LNCaP clone FGC (cell line): Measurements from ENCODE around the gene ANKRD16.

Experiments
- DNase-seq: peaks from one replicate; pipeline ENCODE4 v3.0.0-alpha.2; 2011; ENCODE audit warnings: low read depth
- H3K4me3 ChIP-seq: 2 replicates; pipeline ENCODE4 v1.5.1; 2011; ENCODE audit warnings: mild to moderate bottlenecking, low read depth, low read length, control low read depth
- CTCF ChIP-seq: IDR thresholded peaks from 2 replicates; pipeline ENCODE4 v1.5.1; 2012; ENCODE audit warnings: mild to moderate bottlenecking; ENCODE audit not compliant: control insufficient read depth, insufficient read depth; ENCODE audit errors: extremely low read depth

ANKRD16 gene

DNA sequence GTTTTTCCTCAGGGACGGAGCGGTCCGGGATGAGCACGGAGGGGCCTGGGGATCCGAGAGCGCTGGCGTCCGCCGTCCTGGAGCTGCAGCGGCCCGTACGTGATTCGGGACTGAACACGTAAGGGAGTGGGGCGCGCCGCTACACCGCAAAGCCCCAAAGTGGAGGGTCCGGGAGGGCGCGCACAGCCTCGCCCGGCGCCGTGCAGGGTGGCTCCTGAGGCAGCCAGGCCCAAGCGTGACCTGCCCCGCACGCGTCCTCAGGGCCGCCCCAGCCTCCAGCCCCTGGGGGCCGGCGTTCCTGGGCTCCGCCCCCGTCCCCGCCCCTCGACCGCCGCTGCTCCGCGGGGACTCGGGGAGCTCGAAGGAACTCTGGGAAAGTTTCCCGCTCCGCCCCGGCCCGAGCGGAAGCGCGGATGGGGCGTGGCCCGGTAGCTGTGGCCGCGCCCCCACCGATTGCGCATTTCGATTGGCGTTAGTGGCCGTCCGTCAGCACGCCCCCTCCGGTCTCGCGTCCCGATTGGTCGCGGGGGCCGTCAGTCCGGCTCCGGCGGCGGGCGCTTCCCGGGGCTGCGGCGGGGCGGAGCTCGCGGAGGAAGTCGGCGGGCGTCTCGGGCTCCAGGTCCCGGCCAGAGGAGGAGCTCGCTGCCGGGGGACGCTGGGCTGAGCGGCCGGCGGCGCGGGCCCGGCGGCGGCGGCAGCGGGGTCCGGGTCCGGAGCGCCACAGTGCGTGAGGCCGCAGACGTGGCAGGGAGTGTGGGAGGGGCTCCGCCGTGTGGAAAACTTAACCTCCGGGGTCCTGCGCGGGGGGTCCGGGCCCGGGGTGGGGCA lies at the start of gene ANKRD16, which contains the start of gene FBH1:
ANKRD16 (minus strand) TSS at position 270 of the 828 bp plus-strand sequence. CDS start 539 bp downstream, outside the sequence.
FBH1 (plus strand) TSS at position 620 of the 828 bp plus-strand sequence; CDS start at position 723, 103 bp downstream.
- 0 out of 2 replicates have a peak, but pooled peaks have one; percentile 7 for TF ChIP-seq CTCF
- peak; percentile 92 for DNase-seq
- H3K4me3 ChIP-seq: peak within 1 kb of the TSS; percentile 79

- TF ChIP-seq CTCF: no peak
- DNase-seq: no peak
- H3K4me3 ChIP-seq: no peak overlapping the region
Observed at GRCh38 chr10:5938291-5938690, 48.6 kb upstream of the ANKRD16 start.

DNA sequence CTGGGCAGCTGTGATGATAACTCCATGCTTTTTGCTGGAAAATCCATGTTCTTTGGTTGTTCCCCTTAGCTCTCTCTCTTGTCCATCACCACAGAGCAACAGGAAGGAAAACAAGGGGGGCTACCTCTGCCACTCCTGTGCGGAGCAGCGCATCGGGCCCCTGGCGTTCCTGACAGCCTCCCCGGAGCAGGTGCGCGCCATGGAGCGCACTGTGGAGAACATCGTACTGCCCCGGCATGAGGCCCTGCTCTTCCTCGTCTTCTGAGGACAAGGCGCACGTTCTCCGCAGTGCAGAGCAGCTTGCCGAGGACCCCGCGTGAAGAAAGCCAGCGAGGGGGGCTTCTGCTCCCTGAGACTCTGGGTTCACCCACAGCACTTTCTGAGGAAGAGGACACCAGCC lies 47.3 kb upstream of the ANKRD16 start:
- DNase-seq: no peak
- TF ChIP-seq CTCF: no peak
- no peak overlapping the region for H3K4me3 ChIP-seq

DNA sequence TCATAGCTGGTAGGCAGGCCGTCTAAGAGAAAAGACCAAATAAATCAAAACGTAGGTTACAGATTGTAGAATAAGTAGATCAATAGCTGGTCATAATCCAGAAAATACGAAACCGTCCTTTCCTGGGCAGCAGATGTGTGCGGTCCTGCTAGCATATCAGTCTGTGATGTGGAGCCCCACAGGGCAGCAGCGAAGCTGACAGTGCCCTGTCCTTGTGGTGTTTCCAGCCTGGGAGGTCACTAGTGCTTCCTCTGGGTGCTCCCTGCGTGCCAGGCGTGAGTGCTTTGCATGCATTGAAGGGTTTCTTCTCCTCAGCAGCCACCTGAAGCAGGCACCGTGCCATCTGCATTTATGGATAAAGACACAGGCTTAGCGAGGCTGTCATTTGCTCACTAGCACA lies 45.9 kb upstream of the ANKRD16 start:
- no peak for TF ChIP-seq CTCF

DNA sequence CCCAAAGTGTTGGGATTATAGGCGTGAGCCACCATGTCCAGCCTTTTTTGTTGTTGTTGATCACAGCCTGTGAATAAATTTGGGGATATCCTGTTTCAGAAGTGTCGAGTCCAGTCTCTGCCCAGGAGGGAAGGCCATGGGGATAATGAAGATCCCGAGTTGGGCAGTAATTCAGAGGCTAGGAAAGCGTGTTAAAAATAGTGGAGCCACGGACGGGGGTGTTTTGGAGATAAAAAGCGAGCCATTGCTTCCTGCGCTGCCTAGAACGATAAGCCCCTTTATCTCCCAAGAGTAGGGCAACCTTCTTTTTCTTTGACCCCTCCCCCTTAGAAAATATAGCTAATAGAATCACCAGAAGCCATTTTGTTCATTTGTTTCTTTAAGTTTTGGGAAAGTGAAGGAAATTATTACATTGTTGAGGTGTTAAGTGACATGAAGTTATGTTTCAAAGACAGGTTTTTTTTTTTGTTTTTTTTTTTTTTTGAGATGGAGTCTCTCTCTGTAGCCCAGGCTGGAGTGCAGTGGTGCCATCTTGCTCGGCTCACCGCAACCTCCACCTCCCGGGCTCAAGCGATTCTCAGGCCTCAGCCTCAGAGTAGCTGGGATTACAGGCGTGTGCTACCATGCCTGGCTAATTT lies 44.3 kb upstream of the ANKRD16 start:
- no peak for DNase-seq
- TF ChIP-seq CTCF: no peak
- H3K4me3 ChIP-seq: no peak overlapping the region

More for the DNA sequence above, 45.9 kb upstream of the ANKRD16 start:
- no peak for DNase-seq
- no peak overlapping the region for H3K4me3 ChIP-seq

DNA sequence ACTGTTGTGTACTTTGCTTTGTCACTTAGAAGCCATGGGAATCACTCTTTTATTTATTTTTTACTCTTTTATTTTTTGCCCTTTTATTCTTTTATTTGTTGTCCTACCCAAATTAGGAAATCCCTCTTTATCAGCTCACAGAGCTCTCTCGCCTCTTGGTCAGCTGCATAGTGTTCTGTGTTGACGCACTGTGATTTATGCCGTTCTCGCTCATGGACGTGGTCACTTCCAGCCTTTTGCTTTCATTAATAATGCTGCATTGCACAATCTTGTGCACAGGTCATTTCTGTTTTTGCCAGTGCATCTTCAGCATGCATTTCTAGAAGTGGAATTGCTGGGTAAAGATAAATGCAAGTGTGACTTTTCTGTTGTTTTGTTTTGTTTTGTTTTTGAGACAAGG lies 42.7 kb upstream of the ANKRD16 start:
- no peak overlapping the region for H3K4me3 ChIP-seq
- TF ChIP-seq CTCF: no peak
- DNase-seq: no peak
